ENCODE data around the gene APCDD1L. TPM values are rescaled to one million over a fixed set of nuclear protein-coding genes. Genes with fewer than 3 reads are reported as not detected.

Gene APCDD1L
- total and polyA plus RNA-seq, 11 donors, result 0.24 to 1.1 (median 0.60) TPM; not detected in 2

GRCh38 chr20:58557733-58558342, 42.6 kb upstream of the APCDD1L start:
- H3K4me1 ChIP-seq, result peaks cover 0 to 5% (median 0%) of the 10 kb centered on the region in 12 donors
- no peaks in the 10 kb centered on the region for H3K9me3 ChIP-seq
- no peak for ATAC-seq
- no peak overlapping the region for H3K4me3 ChIP-seq
- intact Hi-C loops (cut with DNase I), result no loop called here
- TF ChIP-seq POLR2A (IDR thresholded peaks at IDR 0.05), result no peak
- no peak for TF ChIP-seq CTCF (IDR thresholded peaks at IDR 0.05)
- WGBS, 4 donors, result 73 to 76% (median 74%) methylated on average over 10 of the region's 10 CpGs
- H3K36me3 ChIP-seq, result no peaks in the 10 kb centered on the region
- H3K27me3 ChIP-seq, result peaks cover 0 to 8% (median 0%) of the 10 kb centered on the region in 9 donors
- no peak for DNase-seq
- H3K27ac ChIP-seq, result no peak overlapping the region

GRCh38 chr20:58556961-58557360, 41.8 kb upstream of the APCDD1L start:
- Histone ChIP-seq H3K4me1 (peaks cover 0 to 5% (median 0%) of the 10 kb centered on the region in 12 donors), H3K9me3 (no peaks in the 10 kb centered on the region), H3K27ac (no peak overlapping the region), H3K27me3 (peaks cover 0 to 8% (median 0%) of the 10 kb centered on the region in 9 donors), H3K36me3 (no peaks in the 10 kb centered on the region), H3K4me3 (no peak overlapping the region)
- DNase-seq (no peak), ATAC-seq (no peak)
- intact Hi-C loops (cut with DNase I), result no loop called here
- 68 to 76% (median 72%) methylated on average over 6 of the region's 6 CpGs for WGBS, 4 donors
- TF ChIP-seq CTCF (IDR thresholded peaks at IDR 0.05) (no peak), POLR2A (IDR thresholded peaks at IDR 0.05) (no peak)

- WGBS, 4 donors, result 82 to 88% (median 87%) methylated on average over 3 of the region's 3 CpGs
- DNase-seq, result no peak
- no peak for ATAC-seq
These were observed 40.0 kb upstream of the APCDD1L start for GRCh38 chr20:58555078-58555765.

More at GRCh38 chr20:58555078-58555765, 40.0 kb upstream of the APCDD1L start:
- Histone ChIP-seq H3K4me3 (no peak overlapping the region), H3K9me3 (no peaks in the 10 kb centered on the region), H3K36me3 (no peaks in the 10 kb centered on the region), H3K27me3 (peaks cover 0 to 8% (median 0%) of the 10 kb centered on the region in 9 donors), H3K27ac (no peak overlapping the region), H3K4me1 (peaks cover 0 to 5% (median 0%) of the 10 kb centered on the region in 12 donors)
- intact Hi-C loops (cut with DNase I), result no loop called here
- TF ChIP-seq CTCF (IDR thresholded peaks at IDR 0.05), result no peak
- TF ChIP-seq POLR2A (IDR thresholded peaks at IDR 0.05), result no peak

Data from heart left ventricle (tissue), 16 donors.